Activated CD8-positive, alpha-beta T cell treated with anti-CD3 and anti-CD28 coated beads for 36 hours (primary cell): ENCODE results near the gene NCOR2. TPM values are rescaled to one million over a fixed set of nuclear protein-coding genes. Genes with fewer than 3 reads are reported as not detected.

Source experiments
- ATAC-seq: fragments of 200-7000 bp; cut with Tn5 transposase; one replicate; pipeline ENCODE4 v1.10.0; 2021; ENCODE audit warnings: mild to moderate bottlenecking, moderate library complexity
- CTCF ChIA-PET: fragments of 350-600 bp; sonication (Branson Sonifier 250); formaldehyde crosslinking; loops from one replicate; lab custom pipeline; 2021; ENCODE audit warnings: antibody characterized with exemption; lab: Charles Lee
- POLR2A ChIA-PET: fragments of 350-600 bp; sonication (Branson Sonifier 250); formaldehyde crosslinking; loops from one replicate; lab custom pipeline; 2021; ENCODE audit warnings: antibody characterized with exemption; lab: Charles Lee
- DNase-seq: peaks from one replicate; pipeline ENCODE4 v3.0.0-alpha.2; 2020
- H3K27ac Mint-ChIP-seq: one replicate; pipeline ENCODE4 v1.8.0; 2021; ENCODE audit warnings: mild to moderate bottlenecking, mixed read lengths
- H3K27me3 Mint-ChIP-seq: one replicate; pipeline ENCODE4 v1.8.0; 2021; ENCODE audit warnings: mixed read lengths
- H3K36me3 Mint-ChIP-seq: one replicate; pipeline ENCODE4 v1.8.0; 2021; ENCODE audit warnings: low read depth, mixed read lengths
- H3K4me1 Mint-ChIP-seq: one replicate; pipeline ENCODE4 v1.8.0; 2021; ENCODE audit warnings: low read depth, mixed read lengths
- H3K4me3 Mint-ChIP-seq: one replicate; pipeline ENCODE4 v1.8.0; 2021; ENCODE audit warnings: mild to moderate bottlenecking, moderate library complexity, mixed read lengths
- H3K9me3 Mint-ChIP-seq: one replicate; pipeline ENCODE4 v1.8.0; 2021; ENCODE audit warnings: mixed read lengths
- intact Hi-C: fragments of 100-400 bp; cut with micrococcal nuclease; formaldehyde crosslinking; loops from one replicate; pipeline ENCODE4 v1.10.0; 2022
- total RNA-seq, 2 experiments: library from RNA; stranded (reverse); gene quantifications; one replicate each; pipeline ENCODE4 v1.2.3, GENCODE V29; 2021
- TF ChIP-seq, protein P1 (sequence below): fragments of 200-600 bp; IDR thresholded peaks from one replicate; pipeline ENCODE4 v1.8.0; 2022; ENCODE audit warnings: antibody characterized with exemption, mild to moderate bottlenecking

NCOR2 gene
- total RNA-seq, 2 experiments from 2014 or later = 105 to 110 TPM

DNA sequence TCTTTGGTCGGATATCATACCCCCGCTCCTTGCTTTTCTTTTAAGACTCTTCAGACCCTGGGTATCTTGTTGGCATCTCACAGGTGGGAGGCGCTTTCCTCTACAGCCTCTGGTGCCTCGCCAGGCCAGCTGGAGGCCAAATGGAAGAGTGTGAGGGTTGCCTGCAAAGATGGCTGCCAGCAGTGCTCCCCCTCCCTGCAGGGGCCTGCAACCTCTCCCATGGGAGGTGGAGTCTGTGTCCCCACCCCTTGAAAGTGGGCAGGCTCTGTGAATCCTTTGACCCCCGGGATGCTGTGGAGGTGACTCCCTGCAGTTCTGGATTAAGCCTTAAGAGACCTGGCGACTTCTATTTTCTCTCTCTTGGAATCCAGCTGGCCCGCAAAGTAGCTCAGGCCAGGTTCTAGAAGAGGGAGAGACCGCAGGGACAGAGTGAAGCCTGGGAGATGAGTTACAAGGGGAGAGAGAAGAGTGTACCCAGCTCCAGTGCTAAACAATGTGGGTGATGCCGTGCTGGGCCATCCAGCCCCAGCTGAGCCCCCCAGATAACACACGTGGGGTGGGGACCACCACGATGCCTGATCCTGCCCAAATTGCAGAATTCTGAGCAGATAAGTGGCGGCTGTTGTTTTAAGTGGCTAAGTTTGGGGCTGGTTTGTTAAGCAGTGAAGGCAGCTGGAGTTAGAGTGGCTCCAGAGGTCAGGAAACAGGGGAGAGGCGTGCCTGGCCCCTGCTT lies 37.9 kb upstream of the NCOR2 start:
- CTCF ChIA-PET = no interaction called here
- POLR2A ChIA-PET = no interaction called here
- H3K27me3 Mint-ChIP-seq = peaks cover 2% of the 10 kb centered on the region
- no peaks in the 10 kb centered on the region for H3K9me3 Mint-ChIP-seq
- no peak overlapping the region for H3K4me3 Mint-ChIP-seq
- H3K27ac Mint-ChIP-seq = no peak overlapping the region
- no peak for ATAC-seq
- TF ChIP-seq, protein P1, sequence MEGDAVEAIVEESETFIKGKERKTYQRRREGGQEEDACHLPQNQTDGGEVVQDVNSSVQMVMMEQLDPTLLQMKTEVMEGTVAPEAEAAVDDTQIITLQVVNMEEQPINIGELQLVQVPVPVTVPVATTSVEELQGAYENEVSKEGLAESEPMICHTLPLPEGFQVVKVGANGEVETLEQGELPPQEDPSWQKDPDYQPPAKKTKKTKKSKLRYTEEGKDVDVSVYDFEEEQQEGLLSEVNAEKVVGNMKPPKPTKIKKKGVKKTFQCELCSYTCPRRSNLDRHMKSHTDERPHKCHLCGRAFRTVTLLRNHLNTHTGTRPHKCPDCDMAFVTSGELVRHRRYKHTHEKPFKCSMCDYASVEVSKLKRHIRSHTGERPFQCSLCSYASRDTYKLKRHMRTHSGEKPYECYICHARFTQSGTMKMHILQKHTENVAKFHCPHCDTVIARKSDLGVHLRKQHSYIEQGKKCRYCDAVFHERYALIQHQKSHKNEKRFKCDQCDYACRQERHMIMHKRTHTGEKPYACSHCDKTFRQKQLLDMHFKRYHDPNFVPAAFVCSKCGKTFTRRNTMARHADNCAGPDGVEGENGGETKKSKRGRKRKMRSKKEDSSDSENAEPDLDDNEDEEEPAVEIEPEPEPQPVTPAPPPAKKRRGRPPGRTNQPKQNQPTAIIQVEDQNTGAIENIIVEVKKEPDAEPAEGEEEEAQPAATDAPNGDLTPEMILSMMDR = no peak
- intact Hi-C loops = no loop called here
- DNase-seq = no peak
- no peaks in the 10 kb centered on the region for H3K36me3 Mint-ChIP-seq
- H3K4me1 Mint-ChIP-seq = peaks cover 24% of the 10 kb centered on the region

DNA sequence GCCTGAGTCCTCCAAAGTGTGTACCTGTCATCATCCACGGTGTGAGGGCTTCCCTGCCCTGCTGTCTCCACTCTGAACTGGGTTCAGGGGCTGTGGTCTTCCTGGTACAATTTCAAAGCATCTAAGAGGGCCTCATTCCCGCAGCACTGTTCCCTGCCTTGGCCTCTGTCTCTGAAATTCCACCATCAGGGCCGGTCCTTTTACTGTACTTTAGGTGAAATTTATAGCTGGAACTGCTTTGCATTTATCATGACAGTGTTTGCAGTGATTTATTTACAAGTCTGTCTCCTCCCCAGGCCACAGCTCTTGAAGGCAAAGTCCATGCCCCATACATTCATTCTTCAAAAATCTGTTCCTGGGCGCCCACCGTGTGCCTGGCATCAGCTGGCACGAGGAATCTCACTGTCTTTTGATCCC lies 36.9 kb upstream of the NCOR2 start:
- no peaks in the 10 kb centered on the region for H3K9me3 Mint-ChIP-seq
- H3K27me3 Mint-ChIP-seq = peaks cover 2% of the 10 kb centered on the region
- H3K36me3 Mint-ChIP-seq = no peaks in the 10 kb centered on the region
- POLR2A ChIA-PET = no interaction called here
- DNase-seq (no peak), ATAC-seq (no peak)
- TF ChIP-seq, protein P1 = no peak
- peaks cover 18% of the 10 kb centered on the region for H3K4me1 Mint-ChIP-seq
- CTCF ChIA-PET = no interaction called here
- intact Hi-C loops = no loop called here
- no peak overlapping the region for H3K27ac Mint-ChIP-seq
- no peak overlapping the region for H3K4me3 Mint-ChIP-seq

DNA sequence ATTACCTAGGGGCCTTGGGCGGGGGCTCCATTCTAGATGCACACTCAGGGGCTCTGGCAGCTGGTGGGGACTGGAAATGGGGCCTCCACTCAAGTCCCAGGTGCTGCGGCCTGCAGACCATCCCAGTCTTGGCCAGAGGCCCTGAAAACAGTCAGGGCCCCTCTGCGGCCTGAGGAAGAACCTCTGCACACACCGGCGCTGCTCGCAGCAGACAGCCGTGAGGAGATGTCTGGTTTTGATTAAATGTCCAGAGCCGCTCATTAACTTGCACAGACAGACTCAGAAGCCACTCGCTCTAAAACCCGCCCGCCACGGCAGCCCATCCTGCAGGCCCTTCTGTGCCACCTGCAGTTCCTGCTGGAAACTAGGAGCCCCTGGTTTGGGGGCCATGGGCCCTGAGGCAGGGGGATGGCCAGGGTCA lies 36.4 kb upstream of the NCOR2 start:
- no peak for ATAC-seq
- Mint-ChIP-seq H3K27me3 (peaks cover 1% of the 10 kb centered on the region), H3K27ac (no peak overlapping the region), H3K4me1 (peaks cover 13% of the 10 kb centered on the region), H3K9me3 (no peaks in the 10 kb centered on the region), H3K36me3 (no peaks in the 10 kb centered on the region), H3K4me3 (no peak overlapping the region)
- no peak for DNase-seq
- CTCF ChIA-PET = no interaction called here
- intact Hi-C loops = no loop called here
- POLR2A ChIA-PET = interaction anchor here (0.5 kb wide), 1 partner anchor 583 kb away, joined by 4 read pairs; no protein-coding TSS in a partner anchor
- TF ChIP-seq, protein P1 = no peak

DNA sequence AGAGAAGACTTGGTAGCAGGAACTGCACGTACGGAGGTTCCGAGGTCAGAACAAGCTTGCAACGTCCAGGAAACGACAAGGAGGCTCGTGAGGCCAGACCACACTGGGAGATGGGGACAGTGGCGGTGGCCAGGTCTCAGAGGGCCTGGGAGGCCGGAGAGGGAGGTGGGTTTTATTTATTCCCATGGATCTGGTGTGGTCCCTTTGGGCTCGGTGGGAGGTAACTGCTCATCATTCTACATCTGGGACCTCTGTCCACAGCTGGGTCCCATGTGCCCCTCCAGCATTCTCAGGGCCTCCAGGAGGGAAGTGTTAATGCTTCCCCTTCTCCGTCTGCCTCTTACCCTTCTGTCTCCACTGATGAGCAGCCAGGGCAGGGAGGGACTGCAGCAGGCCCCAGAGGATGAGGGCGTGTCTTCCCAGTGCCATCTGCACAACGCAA lies 35.7 kb upstream of the NCOR2 start:
- intact Hi-C loops = no loop called here
- Mint-ChIP-seq H3K36me3 (no peaks in the 10 kb centered on the region), H3K9me3 (no peaks in the 10 kb centered on the region), H3K27ac (no peak overlapping the region), H3K4me1 (peaks cover 6% of the 10 kb centered on the region), H3K4me3 (no peak overlapping the region), H3K27me3 (no peaks in the 10 kb centered on the region)
- ATAC-seq (no peak), DNase-seq (no peak)
- ChIA-PET POLR2A (interaction anchor here (0.5 to 1.0 kb wide), 2 partner anchors 24 to 583 kb away, joined by 3 to 4 read pairs; no protein-coding TSS in a partner anchor), CTCF (no interaction called here)
- TF ChIP-seq, protein P1 = no peak

DNA sequence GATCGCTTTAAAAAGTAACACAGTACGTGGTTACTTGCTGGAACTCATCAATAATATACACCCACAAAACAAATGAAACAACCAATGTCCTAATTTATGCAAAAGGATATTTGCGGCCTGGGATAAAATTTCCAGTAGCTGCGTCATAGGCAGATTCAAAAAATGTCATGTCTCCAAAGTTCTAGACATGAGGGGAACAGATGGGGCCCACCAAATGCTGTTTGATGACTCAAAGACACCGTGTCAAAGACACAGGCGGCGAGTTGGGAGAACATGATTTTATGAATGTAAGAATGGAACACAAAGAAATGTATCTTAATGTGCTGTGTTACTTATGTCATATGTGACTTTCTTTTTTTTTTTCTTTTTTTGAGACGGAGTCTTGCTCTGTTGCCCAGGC lies 34.3 kb upstream of the NCOR2 start:
- peaks cover 6% of the 10 kb centered on the region for H3K4me1 Mint-ChIP-seq
- H3K36me3 Mint-ChIP-seq = no peaks in the 10 kb centered on the region
- TF ChIP-seq, protein P1 = no peak
- H3K9me3 Mint-ChIP-seq = no peaks in the 10 kb centered on the region
- CTCF ChIA-PET = no interaction called here
- H3K4me3 Mint-ChIP-seq = no peak overlapping the region
- ATAC-seq (no peak), DNase-seq (no peak)
- H3K27ac Mint-ChIP-seq = no peak overlapping the region
- POLR2A ChIA-PET = interaction anchor here (0.5 kb wide), 1 partner anchor 14 kb away, joined by 3 read pairs; no protein-coding TSS in a partner anchor
- no peaks in the 10 kb centered on the region for H3K27me3 Mint-ChIP-seq
- intact Hi-C loops = no loop called here
